NB4 (cell line): ENCODE data around the gene NANOS2.

Experiments used
- TF ChIP-seq, protein P1 (sequence below): IDR thresholded peaks from one replicate; pipeline ENCODE4 v1.5.1; 2012; ENCODE audit warnings: low read depth, low read length
- TF ChIP-seq, protein P2 (sequence below): IDR thresholded peaks from 2 replicates; pipeline ENCODE4 v1.6.1; 2011; ENCODE audit warnings: low read depth, low read length

DNA sequence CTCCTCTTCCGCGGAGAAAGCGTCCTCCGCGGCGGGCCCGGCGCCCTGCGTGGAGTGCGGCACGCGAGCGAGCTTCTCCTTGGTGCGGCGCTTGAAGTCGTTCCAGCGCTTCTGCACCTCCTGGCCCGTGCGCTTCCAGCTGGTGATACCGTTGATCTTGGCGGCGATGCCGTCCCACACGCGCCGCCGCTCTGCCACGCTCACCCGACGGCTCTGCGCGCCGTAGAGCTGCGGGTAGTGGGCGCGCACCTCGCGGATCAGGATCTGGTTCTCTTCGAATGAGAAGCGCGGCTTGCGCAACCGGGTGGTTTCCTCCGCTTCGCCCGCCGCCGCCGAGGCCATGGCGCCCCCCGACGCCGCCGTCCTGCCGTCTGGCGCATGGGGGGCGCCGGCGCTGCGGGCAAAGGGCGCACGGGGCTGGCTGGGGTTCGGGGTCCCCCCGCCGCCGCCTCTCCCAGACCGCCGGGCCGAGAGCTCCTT is 13.1 kb downstream of the NANOS2 start:
- TF ChIP-seq, protein P1, sequence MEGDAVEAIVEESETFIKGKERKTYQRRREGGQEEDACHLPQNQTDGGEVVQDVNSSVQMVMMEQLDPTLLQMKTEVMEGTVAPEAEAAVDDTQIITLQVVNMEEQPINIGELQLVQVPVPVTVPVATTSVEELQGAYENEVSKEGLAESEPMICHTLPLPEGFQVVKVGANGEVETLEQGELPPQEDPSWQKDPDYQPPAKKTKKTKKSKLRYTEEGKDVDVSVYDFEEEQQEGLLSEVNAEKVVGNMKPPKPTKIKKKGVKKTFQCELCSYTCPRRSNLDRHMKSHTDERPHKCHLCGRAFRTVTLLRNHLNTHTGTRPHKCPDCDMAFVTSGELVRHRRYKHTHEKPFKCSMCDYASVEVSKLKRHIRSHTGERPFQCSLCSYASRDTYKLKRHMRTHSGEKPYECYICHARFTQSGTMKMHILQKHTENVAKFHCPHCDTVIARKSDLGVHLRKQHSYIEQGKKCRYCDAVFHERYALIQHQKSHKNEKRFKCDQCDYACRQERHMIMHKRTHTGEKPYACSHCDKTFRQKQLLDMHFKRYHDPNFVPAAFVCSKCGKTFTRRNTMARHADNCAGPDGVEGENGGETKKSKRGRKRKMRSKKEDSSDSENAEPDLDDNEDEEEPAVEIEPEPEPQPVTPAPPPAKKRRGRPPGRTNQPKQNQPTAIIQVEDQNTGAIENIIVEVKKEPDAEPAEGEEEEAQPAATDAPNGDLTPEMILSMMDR: no peak
- TF ChIP-seq, protein P2, sequence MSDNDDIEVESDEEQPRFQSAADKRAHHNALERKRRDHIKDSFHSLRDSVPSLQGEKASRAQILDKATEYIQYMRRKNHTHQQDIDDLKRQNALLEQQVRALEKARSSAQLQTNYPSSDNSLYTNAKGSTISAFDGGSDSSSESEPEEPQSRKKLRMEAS: peak; percentile 69
